ENCODE measurements around the gene TMEM130.

TMEM130 gene

GRCh38 chr7:98841179-98841997 is 28.4 kb downstream of the TMEM130 start:
- DNase-seq (ENCODE audit: low spot score): peak; percentile 14

DNA sequence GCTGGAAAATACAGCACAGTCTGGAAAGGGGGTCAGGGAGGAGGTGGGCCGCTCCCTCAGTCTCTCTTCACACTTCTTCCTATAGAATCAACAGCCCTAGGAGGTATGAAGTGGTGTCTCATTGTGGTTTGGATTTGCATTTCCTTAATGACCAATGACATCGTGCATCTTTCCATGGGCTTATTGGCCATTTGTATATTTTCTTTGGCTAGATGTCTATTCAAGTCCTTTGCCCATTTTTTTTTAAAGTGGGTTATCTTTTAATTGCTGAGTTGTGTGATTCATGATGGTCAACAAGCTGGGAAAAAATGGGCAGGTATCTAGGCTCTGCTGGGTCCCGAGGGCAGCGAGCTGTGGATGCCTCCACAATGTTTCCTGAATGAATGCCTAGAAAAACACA is 29.1 kb downstream of the TMEM130 start:
- DNase-seq (ENCODE audit: low spot score): no peak

- no peak for DNase-seq (ENCODE audit: low spot score)
Observed at GRCh38 chr7:98840096-98840495, 29.7 kb downstream of the TMEM130 start.

- DNase-seq (ENCODE audit: low spot score): no peak
Observed at GRCh38 chr7:98837630-98837972, 32.2 kb downstream of the TMEM130 start.

GRCh38 chr7:98836811-98837629 is 32.8 kb downstream of the TMEM130 start:
- DNase-seq (ENCODE audit: low spot score): no peak

GRCh38 chr7:98834949-98835348 is 34.9 kb downstream of the TMEM130 start:
- no peak for DNase-seq (ENCODE audit: low spot score)

DNA sequence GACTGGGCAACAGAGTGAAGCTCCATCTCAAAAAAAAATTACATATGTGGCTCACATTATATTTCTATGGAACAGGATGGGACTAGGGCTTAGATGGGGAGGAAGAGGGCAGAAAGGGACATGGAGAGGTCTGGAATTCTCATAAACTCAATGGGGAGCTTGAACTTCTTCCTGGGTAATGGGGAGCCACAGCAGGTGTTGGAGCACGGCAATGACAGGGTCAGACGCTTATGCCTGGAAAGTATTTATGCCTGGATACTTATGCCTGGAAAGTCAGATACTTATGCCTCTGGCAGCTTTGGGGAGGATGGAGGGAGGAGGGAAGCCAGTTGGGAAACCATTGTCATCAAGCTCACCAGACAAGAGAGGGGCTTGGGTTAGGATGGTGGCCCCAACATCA is 36.8 kb downstream of the TMEM130 start:
- DNase-seq (ENCODE audit: low spot score): no peak

GRCh38 chr7:98831641-98832221 is 38.1 kb downstream of the TMEM130 start:
- DNase-seq (ENCODE audit: low spot score): no peak

- DNase-seq (ENCODE audit: low spot score): no peak
Observed at GRCh38 chr7:98830972-98831548, 38.8 kb downstream of the TMEM130 start.

DNA sequence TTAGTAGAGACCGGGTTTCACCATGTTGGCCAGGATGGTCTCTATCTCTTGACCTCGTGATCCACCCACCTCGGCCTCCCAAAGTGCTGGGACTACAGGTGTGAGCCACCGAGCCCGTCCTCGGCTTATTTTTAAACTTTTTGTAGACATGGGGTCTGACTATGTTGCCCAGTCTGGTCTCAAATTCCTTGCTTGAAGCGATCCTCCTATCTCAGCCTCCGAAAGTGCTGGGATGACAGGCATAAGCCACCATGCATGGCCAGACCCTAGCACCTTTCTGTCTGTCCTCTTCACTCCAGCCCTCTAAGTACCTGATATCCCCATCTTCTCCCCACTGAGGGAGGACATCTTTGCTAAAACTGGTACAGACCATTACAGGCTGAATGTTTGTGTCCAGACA is 41.4 kb downstream of the TMEM130 start:
- no peak for DNase-seq (ENCODE audit: low spot score)

GRCh38 chr7:98827258-98827657 is 42.6 kb downstream of the TMEM130 start:
- no peak for DNase-seq (ENCODE audit: low spot score)

DNA sequence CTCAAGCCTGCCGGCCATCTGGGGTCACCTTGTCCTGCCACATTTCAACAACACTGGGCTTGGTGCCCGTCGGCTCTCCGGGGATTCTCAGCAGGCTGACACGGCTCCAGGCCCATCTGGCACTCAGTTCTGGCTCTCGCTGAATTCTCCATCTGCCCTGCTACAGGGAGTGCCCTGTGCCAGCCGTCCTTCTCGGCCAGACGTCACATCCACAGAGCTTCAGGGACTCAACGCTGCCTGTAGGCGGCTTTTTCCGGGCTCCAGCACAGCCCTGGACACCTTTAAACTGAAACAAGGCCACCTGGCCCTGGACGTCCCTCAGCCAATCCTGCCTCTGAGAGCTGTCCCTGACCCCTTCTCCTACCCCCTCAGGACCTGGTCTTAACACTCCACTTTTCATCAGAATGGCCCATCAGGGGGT is 43.0 kb downstream of the TMEM130 start:
- DNase-seq (ENCODE audit: low spot score): peak; percentile 42

GRCh38 chr7:98826387-98826786 is 43.4 kb downstream of the TMEM130 start:
- no peak for DNase-seq (ENCODE audit: low spot score)

DNA sequence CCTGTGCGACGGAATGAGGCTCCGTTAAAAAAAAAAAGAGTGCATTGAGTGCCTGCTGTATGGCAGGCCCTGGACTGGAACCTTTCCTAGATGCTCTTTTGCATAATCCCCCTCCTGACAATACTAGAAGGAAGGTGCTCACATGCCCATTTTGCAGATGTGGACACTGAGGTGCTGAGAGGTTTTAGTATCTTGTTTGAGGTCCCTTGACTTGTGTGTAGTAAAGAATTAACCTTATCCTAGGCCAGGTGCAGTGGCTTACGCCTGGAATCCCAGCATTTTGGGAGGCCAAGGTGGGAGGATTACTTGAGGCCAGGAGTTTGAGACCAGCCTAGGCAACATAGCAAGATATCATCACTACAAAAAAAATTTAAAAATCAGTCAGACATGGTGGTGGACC is 46.6 kb downstream of the TMEM130 start:
- no peak for DNase-seq (ENCODE audit: low spot score)

DNA sequence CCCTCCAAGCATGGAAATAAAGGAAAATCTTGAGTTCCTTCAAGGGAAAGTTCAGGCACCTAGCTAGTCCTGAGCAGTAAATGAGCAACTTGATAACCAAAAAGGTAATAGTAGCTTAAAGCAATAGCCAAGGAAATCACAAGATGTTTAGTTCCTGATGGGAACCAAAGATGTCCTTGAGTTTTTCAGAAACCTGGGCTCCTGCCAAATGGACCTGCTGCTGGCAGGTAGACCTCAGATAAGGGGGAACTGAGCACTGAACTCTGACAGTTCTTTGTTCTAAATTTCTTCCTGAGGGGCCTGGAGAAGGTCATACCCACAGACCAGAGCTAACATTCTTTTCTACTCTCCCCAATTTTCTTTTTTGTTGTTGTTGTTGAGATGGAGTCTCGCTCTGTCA is 48.5 kb downstream of the TMEM130 start:
- DNase-seq (ENCODE audit: low spot score): no peak

GRCh38 chr7:98816967-98817710 is 52.7 kb downstream of the TMEM130 start:
- DNase-seq (ENCODE audit: low spot score): no peak

DNA sequence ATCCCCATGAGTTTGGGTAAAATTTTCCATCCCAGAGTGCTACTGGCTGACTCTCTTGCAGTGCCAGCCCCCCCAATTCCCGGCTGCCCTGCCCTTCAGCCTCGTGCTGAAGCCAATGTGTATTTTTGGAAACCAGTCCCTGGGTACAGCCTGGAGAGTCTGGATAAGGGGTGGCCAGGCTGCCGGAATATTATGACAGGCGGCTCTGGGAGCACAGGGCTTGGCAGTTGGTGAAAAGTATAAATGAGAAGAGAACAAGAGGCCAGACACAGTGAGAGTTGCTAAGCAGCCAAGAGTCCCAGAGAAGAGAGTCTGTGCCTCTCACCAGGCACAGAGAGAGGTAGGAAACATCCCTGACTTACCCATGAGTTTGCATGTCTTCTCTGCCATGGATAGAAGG is 53.6 kb downstream of the TMEM130 start:
- DNase-seq (ENCODE audit: low spot score): no peak

DNA sequence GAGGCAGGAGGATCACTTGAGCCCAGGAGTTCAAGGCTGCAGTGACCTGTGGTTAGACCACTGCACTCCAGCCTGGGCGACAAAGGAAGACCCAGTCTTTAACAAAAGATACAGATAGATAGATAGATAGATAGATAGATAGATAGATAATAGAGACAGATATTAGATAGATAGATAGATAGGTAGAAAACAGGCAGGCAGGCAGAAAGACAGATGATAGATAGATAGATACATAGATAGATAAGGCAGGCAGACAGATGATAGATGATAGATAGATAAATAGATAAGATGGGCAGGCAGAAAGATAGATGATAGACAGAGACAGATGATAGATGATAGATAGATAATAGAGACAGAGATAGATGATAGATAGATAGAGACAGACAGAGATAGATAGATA is 54.5 kb downstream of the TMEM130 start:
- DNase-seq (ENCODE audit: low spot score): no peak

DNA sequence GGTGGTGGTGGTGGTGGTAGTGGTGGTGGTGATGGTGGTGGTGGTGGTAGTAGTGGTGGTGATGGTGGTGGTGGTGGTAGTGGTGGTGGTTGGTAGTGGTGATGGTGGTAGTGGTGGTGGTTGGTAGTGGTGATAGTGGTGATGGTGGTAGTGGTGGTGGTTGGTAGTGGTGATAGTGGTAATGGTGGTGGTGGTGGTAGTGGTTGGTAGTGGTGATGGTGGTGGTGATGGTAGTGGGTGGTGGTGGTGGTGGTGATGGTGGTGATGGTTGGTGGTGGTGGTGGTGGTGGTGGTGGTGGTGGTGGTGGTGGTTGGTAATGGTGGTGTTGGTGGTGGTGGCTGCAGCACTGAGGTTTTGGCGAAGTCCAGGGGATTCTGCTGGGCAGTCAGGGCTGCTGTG is 58.5 kb downstream of the TMEM130 start:
- DNase-seq (ENCODE audit: low spot score): no peak

- DNase-seq (ENCODE audit: low spot score): no peak
Observed at GRCh38 chr7:98810153-98810802, 59.5 kb downstream of the TMEM130 start.

DNA sequence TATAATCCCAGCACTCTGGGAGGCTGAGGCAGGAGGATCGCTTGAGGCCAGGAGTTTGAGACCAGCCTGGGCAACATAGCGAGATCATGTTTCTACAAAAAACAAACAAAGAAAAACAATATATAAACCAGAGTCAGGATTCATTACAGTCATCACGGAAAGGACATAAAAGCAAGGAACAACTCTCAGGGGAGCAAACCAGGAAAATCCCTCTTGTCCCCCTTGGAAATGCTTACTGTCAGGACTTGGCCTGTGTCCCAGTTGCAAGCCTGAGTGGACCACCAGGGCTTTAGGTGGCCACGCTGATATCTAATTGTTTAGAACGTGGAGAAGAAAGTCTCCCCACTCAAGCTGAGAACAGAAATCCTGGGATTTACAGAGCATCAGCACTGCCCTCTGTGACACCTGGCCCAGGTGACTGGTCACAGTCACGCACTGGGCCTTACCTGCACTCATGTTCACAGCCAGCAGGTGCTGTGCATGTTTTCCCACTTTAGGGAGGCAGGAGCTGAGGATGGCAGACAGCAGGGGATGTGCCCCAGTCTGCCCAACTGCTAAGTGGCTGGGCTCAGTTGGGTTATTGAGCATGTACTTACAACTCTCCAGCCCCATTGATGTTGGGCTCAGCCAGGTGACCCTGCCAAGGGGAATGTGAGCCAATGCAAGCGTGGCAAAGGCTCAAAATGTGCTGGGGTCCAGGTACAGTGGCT is 60.9 kb downstream of the TMEM130 start:
- no peak for DNase-seq (ENCODE audit: low spot score)

Data from putamen (tissue), 1 donor.